ENCODE results near the gene ADAMTS9.

ADAMTS9 gene

DNA sequence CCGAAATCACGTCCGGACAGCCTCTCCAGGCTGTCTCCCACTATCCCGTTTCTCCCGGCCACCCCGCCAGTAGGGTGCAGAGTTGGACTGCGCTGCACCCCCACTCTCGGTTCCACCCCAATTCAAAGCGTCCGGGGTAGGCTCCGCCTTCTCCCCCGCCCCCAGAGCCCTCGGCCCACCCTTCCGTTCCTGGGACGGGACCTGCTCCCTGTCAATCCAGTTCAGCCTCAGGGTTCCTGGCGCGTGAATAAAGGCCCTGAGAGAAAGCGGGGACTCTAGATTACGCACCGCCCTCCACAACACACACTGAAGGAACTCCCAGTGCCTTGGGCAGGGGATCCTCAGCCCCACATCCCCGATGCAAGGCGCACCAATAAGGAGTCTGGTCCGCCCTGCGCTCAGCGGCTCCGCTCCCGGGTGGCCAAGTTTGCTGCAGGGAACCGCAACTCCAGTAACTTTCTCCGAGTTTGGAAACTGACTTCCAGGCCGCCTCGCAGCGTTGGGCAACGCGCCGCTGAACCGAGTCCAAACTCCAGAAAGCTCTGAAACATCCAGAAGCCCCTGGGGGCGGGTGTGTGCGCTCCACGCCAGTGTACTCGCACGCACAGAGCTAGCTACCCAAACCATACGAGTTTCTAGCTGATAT is 1.9 kb downstream of the ADAMTS9 start:
- DNase-seq = peak in 1 of 2 experiments; percentile 5

DNA sequence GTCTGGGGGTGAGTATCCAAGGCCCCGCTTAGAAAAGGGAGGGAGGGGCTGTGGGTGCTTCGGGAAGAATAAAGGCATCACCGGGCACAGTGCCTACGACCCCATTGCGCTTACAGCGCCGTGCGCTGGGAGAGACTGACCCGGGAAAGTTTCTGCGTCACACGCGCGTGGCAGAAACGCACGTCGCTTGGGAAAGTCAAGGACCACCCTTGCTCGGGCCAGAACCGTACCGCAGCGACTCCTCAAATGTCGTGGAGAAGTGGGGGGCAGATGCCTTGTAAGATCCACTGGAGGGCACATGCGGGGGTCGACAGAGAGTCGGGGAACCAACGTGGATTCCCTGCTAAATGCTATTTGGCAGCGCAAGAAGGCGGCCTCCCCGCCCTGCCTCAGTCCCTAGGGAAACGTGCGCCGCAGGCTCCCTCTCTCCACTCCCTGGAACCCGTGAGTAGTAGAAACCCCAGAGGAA is 2.4 kb downstream of the ADAMTS9 start:
- no peak for DNase-seq

DNA sequence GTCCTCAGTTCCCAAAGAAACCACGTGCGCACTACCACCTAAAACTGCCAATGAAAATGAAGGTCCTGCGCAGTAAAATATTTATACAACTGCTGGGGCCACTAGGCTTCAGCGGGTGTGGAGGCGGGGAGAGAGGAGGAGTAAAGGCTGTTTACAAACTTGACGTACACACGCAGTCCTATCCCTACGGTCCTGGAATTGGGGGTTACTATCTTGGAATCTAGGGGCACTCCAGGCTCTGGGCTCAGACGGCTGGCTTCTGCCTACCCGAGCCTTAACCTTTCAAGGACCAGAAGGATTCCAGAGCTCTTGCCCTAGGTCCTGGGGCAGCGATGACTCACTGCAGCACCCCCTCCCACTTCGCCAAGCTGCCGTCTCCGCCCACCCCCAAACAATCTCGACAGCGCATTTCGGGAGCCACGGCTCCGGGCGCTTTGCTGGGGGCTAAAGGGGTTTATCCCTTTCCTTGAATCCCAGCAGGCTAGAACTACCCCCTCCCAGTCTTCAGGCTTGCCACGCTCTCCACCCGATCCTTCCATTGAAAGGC is 3.0 kb downstream of the ADAMTS9 start:
- no peak for DNase-seq

- DNase-seq = no peak
Measured at GRCh38 chr3:64681827-64682226, 6.0 kb downstream of the ADAMTS9 start.

DNA sequence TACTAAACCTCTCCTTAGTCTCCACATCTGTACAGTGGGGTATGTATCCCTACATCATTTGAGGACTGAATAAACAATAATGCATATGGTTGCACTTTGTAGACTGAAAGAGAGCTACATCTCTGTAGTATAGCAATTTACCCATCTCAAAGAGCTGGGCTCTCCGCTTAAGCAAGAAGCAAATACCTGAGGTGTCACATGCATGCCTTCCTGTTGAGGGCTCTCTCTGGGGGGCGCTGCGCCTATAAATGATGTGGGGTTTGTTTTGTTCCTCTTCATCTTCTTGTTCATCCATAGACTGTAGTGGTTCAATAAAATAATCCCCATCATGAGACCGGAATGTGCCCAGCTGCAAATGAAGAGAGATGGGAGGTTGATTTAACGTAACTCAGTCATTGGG is 6.8 kb downstream of the ADAMTS9 start:
- no peak for DNase-seq

DNA sequence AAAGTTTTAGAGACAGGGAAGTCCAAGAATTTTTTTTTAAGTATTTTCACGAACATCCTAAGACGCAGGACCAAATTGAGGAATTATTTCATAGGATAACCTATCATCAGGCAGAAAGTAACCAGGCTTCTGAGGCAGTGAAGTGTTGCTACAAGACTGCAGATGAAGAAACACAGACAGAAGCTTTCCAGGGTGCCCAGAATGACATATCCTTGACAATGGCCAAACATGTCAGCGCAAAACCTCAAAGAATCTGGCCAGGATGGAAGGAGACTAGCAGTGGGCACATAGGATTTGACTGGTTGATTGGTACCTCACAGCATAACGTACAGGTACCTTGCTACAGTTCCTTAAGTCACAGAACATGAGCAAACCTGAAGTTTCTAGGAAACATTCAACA is 7.5 kb downstream of the ADAMTS9 start:
- DNase-seq = no peak

- no peak for DNase-seq
Measured at GRCh38 chr3:64677961-64678716, 9.7 kb downstream of the ADAMTS9 start.

DNA sequence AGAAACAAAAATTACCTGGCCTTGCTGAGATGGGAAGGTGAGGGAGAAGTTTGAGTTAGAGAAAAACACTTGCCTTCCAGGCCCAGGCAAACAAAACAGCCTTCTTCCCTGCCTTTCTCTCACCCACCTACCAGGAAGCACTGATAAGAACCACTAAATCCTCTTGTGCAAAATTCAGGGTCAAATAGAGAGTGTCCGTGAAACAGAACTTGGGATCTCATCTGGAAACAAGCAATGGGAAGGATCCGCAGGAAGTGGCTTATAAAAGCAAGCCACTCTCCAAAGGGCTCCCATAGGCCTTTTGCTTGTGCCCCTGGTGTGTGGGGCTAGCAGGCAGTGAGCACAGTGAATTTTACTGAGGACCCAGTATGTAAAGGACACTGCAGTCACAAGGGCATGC is 11.0 kb downstream of the ADAMTS9 start:
- DNase-seq = no peak

- no peak for DNase-seq
Measured at GRCh38 chr3:64675687-64676247, 12.0 kb downstream of the ADAMTS9 start.

DNA sequence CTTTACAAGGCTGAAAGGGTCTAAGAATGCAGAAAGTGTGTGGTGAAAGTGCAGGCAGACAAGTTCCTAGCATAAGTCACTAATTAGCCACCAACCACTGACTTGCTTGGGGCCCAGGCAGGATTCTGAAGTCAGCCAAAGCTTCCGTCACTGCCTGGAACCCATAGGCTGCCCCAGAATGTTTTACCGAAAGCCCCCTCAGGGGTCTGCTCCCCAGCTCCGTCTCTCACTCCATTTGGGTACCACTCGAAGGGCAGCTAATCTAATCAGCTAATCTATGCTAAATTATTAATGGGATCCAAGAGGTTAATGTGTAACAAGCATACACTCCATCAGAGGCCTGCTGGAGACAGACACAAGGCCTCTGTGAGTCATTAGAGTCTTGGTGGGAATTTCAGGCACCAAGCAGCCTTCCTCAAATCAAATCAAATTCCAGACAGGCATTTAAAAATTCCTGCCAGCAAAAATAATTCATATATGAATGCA is 13.2 kb downstream of the ADAMTS9 start:
- DNase-seq = no peak

GRCh38 chr3:64673159-64673715 is 14.6 kb downstream of the ADAMTS9 start:
- DNase-seq = no peak

GRCh38 chr3:64668582-64669510 is 19.0 kb downstream of the ADAMTS9 start:
- DNase-seq = no peak

DNA sequence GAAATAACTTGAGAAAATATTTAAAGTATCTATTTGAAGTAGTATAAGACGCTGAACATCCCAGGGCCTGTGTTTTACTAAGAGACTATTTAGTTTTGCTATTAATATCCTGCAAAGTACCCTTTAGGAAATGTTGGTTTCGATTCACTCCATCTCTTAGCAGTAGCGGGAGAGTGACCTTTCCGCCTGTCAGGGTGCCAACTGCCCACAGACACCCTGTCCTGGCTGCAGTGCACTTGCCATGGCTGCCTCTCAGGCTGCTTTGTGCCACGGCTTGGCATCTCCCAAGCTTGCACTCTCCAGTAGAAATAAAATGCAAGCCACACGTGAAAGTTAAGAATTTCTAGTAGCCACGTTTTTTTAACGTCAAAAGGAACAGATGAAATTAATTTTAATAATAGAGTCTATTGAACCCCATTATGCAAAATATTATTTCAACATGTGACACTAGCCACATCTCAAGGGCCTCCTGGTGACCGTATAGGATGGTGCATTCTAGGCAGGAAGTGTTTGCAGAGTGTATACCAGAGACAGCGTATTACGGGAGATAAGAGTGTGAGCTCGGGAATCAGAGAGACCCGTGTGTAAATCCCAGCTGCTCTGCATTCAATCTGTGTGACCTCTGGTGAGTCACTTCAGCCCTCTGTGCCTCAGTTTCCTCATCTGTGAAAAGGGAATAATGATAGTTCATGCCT is 19.8 kb downstream of the ADAMTS9 start:
- no peak for DNase-seq

GRCh38 chr3:64667138-64667537 is 20.7 kb downstream of the ADAMTS9 start:
- DNase-seq = no peak

DNA sequence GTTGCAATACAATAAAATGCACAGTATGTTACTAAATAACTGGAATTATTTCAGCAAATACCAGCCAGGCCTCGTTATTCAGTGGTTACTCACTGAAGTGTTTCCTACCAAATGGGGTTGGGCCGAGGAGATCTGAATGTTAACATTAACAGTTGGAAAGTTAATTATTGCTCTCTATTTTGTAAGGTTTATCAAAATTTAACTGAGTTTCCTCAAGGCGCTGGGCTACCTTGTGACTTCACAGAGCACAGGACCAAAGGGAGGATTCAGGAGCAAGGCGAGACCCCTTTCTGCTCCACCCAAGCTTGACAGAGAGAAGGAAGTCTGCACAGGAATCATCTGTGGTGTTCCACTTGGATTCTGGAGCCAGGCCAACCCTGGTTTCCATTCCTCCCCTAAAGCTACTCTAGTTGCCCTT is 21.6 kb downstream of the ADAMTS9 start:
- no peak for DNase-seq

GRCh38 chr3:64664397-64664796 is 23.4 kb downstream of the ADAMTS9 start:
- no peak for DNase-seq

DNA sequence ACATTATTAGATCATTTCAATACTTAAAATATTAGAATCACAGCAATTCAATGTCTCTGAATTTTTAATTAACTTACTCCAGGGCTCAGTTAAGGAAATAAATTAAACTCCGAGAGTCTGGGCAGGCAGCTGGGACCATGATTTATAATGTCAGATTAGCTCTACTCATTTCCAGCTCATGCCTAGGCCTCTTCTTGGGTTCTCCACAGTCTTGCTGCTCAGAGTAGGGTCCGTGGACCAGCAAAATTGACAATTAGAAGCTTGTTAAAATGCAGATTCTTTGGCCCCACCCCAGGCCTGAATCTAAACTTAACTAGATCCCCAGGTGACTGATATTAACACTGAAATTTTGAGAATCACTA is 28.2 kb downstream of the ADAMTS9 start:
- DNase-seq = no peak

GRCh38 chr3:64658001-64658400 is 29.8 kb downstream of the ADAMTS9 start:
- DNase-seq = no peak

DNA sequence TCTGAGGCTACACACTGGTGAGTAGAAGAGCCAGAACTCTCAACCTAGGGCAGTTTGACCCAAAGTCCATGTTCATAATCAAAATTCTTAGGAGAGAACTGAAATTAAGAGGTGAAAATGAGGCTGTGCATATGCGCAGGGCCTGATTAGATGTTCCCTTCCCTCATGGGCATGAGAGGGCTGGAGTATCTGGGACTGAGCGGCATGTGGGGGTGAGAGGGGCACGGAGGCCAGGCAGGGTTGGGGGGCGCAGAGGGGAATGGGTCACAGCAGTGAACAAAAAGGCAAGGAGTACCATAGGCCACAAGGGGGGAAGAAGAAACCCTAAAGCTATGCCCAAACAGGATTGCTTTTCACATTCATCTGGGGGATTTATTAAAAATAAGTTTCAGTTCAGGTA is 31.3 kb downstream of the ADAMTS9 start:
- DNase-seq = no peak

GRCh38 chr3:64655160-64655559 is 32.6 kb downstream of the ADAMTS9 start:
- no peak for DNase-seq

DNA sequence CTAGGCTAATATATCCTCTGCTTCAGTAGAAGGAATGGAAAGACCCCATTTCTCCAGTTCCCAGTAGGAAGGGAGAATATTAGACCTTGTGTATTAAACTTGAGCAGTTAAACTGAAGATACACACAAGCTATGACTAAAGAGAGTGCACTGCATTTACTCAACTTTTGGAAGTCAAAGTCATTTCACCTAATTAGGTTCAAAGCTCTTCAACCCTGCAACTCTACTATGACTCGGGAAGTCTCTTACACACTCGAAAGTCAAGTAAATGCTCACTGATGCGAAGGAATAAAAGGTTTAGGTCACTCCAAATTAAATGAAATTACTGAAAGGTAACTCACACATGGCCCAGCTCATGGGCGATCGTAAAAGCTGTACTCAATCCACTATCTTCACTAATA is 33.8 kb downstream of the ADAMTS9 start:
- DNase-seq = no peak

DNA sequence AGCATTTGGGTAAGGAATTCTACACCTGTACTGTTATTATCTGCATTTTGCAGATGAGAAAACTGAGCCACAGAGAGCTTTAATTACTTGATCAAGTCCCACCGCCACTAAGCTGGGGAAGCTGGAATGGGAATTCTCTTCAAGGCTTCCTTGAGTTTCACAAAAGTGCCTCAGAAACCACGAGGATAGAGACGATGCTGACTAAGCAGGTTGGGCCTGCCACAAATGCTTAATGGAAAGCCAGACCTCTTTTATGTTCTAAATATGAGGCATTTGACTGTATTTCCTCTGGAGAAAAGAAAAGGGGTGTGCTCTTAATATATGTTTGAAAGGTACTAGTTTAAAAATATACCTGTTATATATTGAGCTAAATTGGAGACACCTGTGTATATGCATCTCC is 34.7 kb downstream of the ADAMTS9 start:
- no peak for DNase-seq

Measured in activated CD4-positive, alpha-beta T cell treated with anti-CD3 and anti-CD28 coated beads, Interleukin-2, amount 50 U/mL, for 48 hours (primary cell).